NAMALWA (cell line): ENCODE data around the gene PPP1R14D.

Experiments used
- DNase-seq: peaks from one replicate; pipeline ENCODE4 v3.0.0-alpha.2; 2015; ENCODE audit warnings: low spot score

The PPP1R14D gene

GRCh38 chr15:40819048-40819447 lies 9.5 kb downstream of the PPP1R14D start:
- no peak for DNase-seq

GRCh38 chr15:40815042-40815698 lies 13.3 kb downstream of the PPP1R14D start:
- DNase-seq, result no peak

- no peak for DNase-seq
These were observed 15.6 kb downstream of the PPP1R14D start for GRCh38 chr15:40812721-40813425.

- DNase-seq, result no peak
These were observed 19.6 kb downstream of the PPP1R14D start for GRCh38 chr15:40808861-40809450.

GRCh38 chr15:40807888-40808461 lies 20.5 kb downstream of the PPP1R14D start:
- DNase-seq, result no peak

GRCh38 chr15:40807028-40807887 lies 21.2 kb downstream of the PPP1R14D start, which contains the start of the genes DNAJC17 and ZFYVE19:
TSS of gene DNAJC17 (minus strand) at chr15:40807473. CDS start at chr15:40807446, 27 bp downstream.
TSS of gene ZFYVE19 (plus strand) at chr15:40807089. CDS start at chr15:40807590, 501 bp downstream.
- peak; percentile 98 for DNase-seq

- DNase-seq, result no peak
These were observed 21.9 kb downstream of the PPP1R14D start for GRCh38 chr15:40806672-40807027.

- peak; percentile 23 for DNase-seq
These were observed 24.8 kb downstream of the PPP1R14D start for GRCh38 chr15:40803688-40804087.

GRCh38 chr15:40803076-40803475 lies 25.4 kb downstream of the PPP1R14D start:
- DNase-seq, result no peak

GRCh38 chr15:40799523-40799922 lies 29.0 kb downstream of the PPP1R14D start:
- DNase-seq, result no peak

GRCh38 chr15:40796512-40796911 lies 32.0 kb downstream of the PPP1R14D start:
- no peak for DNase-seq

GRCh38 chr15:40796041-40796440 lies 32.5 kb downstream of the PPP1R14D start:
- DNase-seq, result no peak

GRCh38 chr15:40793216-40793989 lies 35.1 kb downstream of the PPP1R14D start:
- DNase-seq, result no peak

- DNase-seq, result no peak
These were observed 36.1 kb downstream of the PPP1R14D start for GRCh38 chr15:40792394-40792793.

- no peak for DNase-seq
These were observed 37.8 kb downstream of the PPP1R14D start for GRCh38 chr15:40790718-40791117.

- no peak for DNase-seq
These were observed 38.5 kb downstream of the PPP1R14D start for GRCh38 chr15:40789999-40790398.

- DNase-seq, result no peak
These were observed 39.4 kb downstream of the PPP1R14D start for GRCh38 chr15:40789119-40789518.

- no peak for DNase-seq
These were observed 40.5 kb downstream of the PPP1R14D start for GRCh38 chr15:40787991-40788390.

- no peak for DNase-seq
These were observed 41.1 kb downstream of the PPP1R14D start for GRCh38 chr15:40787344-40787841.

GRCh38 chr15:40785814-40786213 lies 42.7 kb downstream of the PPP1R14D start:
- no peak for DNase-seq

GRCh38 chr15:40785164-40785563 lies 43.3 kb downstream of the PPP1R14D start:
- DNase-seq, result no peak
